ENCODE data around the gene ORAI1.
"Not testable (repeated sequence)": the region's sequence is repeated elsewhere in the genome, so short reads cannot be mapped to it uniquely, and the experiment has no call there.

Gene ORAI1

DNA sequence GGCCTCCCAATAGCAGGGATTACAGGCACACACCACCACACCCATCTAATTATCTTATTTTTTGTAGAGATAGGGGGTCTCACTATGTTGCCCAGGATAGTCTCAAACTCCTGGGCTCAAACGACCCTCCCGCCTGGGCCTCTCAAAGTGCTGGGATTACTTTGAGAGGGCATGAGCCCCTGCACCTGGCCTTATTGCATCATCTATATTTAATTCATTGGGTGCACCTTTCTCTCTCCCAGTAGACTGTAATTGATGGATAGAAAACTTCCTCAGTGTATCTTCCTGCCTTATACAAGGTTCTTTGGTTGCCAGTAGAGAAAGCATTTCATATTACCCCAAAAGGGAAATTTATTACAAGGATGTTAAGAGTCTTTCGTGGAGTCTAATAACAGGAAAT is 52.0 kb downstream of the ORAI1 start:
- TF ChIP-seq, protein P1, sequence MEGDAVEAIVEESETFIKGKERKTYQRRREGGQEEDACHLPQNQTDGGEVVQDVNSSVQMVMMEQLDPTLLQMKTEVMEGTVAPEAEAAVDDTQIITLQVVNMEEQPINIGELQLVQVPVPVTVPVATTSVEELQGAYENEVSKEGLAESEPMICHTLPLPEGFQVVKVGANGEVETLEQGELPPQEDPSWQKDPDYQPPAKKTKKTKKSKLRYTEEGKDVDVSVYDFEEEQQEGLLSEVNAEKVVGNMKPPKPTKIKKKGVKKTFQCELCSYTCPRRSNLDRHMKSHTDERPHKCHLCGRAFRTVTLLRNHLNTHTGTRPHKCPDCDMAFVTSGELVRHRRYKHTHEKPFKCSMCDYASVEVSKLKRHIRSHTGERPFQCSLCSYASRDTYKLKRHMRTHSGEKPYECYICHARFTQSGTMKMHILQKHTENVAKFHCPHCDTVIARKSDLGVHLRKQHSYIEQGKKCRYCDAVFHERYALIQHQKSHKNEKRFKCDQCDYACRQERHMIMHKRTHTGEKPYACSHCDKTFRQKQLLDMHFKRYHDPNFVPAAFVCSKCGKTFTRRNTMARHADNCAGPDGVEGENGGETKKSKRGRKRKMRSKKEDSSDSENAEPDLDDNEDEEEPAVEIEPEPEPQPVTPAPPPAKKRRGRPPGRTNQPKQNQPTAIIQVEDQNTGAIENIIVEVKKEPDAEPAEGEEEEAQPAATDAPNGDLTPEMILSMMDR (IDR thresholded peaks at IDR 0.05; ENCODE audit: extremely low read depth, missing control alignments), result no peak
- DNase-seq (ENCODE audit: low spot score), result no peak

GRCh38 chr12:121678716-121679300 is 52.5 kb downstream of the ORAI1 start:
- TF ChIP-seq, protein P1 (IDR thresholded peaks at IDR 0.05; ENCODE audit: extremely low read depth, missing control alignments), result no peak
- DNase-seq (ENCODE audit: low spot score), result no peak

GRCh38 chr12:121679661-121680197 is 53.4 kb downstream of the ORAI1 start:
- not testable (repeated sequence) for DNase-seq (ENCODE audit: low spot score)

DNA sequence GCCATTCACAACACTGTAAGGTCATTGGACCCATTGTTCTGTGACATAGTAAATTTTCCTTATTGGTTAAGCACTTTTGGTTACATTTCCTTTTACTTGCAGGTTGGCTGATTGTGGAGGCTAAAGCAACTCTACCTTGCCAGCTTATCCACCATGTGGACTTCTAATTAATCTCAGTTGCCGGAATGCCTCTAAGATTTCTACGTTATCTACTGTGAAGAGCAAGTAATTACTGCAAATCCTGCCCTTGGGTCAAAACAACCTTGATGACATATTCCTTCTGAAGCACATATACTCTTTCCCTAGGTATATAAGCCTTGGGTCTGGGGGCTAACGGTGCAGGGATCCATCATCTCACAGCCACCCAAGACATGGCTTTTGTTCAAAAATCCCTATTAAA is 62.6 kb downstream of the ORAI1 start:
- DNase-seq (ENCODE audit: low spot score), result no peak
- TF ChIP-seq, protein P1 (IDR thresholded peaks at IDR 0.05; ENCODE audit: extremely low read depth, missing control alignments), result no peak

GRCh38 chr12:121689430-121689829 is 63.1 kb downstream of the ORAI1 start:
- no peak for DNase-seq (ENCODE audit: low spot score)
- TF ChIP-seq, protein P1 (IDR thresholded peaks at IDR 0.05; ENCODE audit: extremely low read depth, missing control alignments), result no peak
